ENCODE results near the gene LRMDA. TPM values are rescaled to one million over a fixed set of nuclear protein-coding genes. Genes with fewer than 3 reads are reported as not detected.
A peak's percentile ranks its signal among the peaks of the same experiment; 100 is the strongest.

Gene LRMDA
- total RNA-seq, 1 experiment from 2014 or later = 1.2 TPM

DNA sequence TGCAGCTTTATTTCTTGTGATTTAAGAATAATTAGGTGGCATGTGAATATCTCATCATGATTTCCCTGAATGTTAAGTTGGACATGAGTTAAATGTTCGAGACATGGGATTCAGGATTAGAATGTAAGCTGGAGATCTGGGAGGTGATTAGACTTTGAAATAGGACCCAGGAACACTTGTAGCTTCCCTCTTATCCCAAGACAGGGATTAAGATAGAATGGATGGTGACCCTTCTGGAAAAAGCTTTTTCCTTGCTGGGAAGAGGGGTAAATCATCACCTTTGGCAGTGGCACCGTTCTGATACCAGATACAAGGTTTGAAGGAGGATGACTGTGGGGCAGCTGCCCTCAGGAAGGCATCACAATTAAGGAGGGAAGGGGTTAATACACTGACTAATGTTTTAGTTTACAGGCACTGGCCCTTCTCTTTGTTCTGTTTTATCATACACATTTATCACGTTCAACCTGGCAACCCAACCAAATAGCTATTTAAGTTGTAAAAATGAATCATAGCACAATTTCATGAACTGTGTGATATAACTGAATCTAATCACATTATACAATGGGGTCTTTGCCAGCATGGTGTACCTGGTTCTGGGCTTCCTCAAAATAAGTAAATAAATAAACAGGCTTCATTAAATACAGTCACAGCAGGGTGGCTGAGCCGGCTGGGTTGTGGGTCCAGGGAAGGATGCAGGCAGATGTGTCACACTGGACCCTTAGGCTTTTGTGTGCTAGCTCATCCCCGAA, 212.7 kb downstream of the LRMDA start:
- Histone ChIP-seq H3K9ac (ENCODE audit: low read length) (no peak overlapping the region), H3K36me3 (ENCODE audit: low read depth, low read length) (no peaks in the 10 kb centered on the region), H3K4me1 (ENCODE audit: insufficient read depth, low read length) (no peaks in the 10 kb centered on the region), H3K27me3 (ENCODE audit: low read length) (peaks cover 52% of the 10 kb centered on the region), H3K4me3 (ENCODE audit: low read length) (no peak overlapping the region), H3F3A (ENCODE audit: low read length, unreplicated experiment) (no peaks in the 10 kb centered on the region), H2AFZ (ENCODE audit: low read length) (no peak overlapping the region), H4K20me1 (ENCODE audit: low read length) (no peaks in the 10 kb centered on the region), H3K9me2 (replicated peaks; ENCODE audit: low read length) (no peaks in the 10 kb centered on the region), H3K9me3 (ENCODE audit: low read length) (no peaks in the 10 kb centered on the region), H3K27ac (ENCODE audit: low read length) (no peak overlapping the region), H3K79me2 (ENCODE audit: low read length) (no peaks in the 10 kb centered on the region), H3K4me2 (ENCODE audit: low read length) (no peak overlapping the region)
- CTCF ChIA-PET = interaction anchor here (0.6 to 0.9 kb wide), 3 partner anchors 10 to 392 kb away, joined by 3 read pairs; no protein-coding TSS in a partner anchor
- peak; percentile 50 for ATAC-seq
- TF ChIP-seq CTCF (conservative IDR thresholded peaks at IDR 0.05; ENCODE audit: low read depth, low read length) (no peak), EZH2phosphoT487 (IDR thresholded peaks at IDR 0.05; ENCODE audit: borderline replicate concordance, low read length) (no peak), EZH2 (IDR thresholded peaks at IDR 0.05; ENCODE audit: low read length, unreplicated experiment) (no peak)
- BruUV-seq (replicated peaks) = no TSS peak
- intact Hi-C loops (cut with micrococcal nuclease) = no loop called here
- peak; percentile 58 for DNase-seq
- POLR2A ChIA-PET (ENCODE audit: unreplicated experiment) = interaction anchor here (0.7 kb wide), 1 partner anchor 249 kb away, joined by 7 read pairs; no protein-coding TSS in a partner anchor

DNA sequence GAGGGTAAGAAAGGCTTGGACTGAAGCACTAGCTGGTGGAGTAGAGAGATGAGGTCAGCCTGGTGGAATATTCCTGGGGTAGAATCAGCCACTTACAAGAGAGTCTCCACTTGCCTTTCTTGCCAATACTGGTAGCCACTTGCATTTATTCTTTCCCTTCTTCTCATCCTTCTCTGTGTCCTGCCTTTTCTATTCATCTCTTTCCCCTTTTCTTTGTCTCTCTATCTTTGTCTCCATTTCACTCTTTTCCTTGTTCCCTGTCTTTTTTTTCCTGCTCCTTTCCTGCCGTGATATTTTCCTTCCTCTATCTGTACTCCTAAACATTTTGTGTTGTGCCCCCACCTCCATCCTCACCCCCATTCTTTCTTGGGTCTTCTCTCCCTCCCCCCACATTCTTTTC, 214.3 kb downstream of the LRMDA start:
- Histone ChIP-seq H3K79me2 (ENCODE audit: low read length) (no peaks in the 10 kb centered on the region), H3K27me3 (ENCODE audit: low read length) (peaks cover 36% of the 10 kb centered on the region), H3K4me1 (ENCODE audit: insufficient read depth, low read length) (peaks cover 6% of the 10 kb centered on the region), H3F3A (ENCODE audit: low read length, unreplicated experiment) (no peaks in the 10 kb centered on the region), H3K9me3 (ENCODE audit: low read length) (no peaks in the 10 kb centered on the region), H3K9ac (ENCODE audit: low read length) (no peak overlapping the region), H4K20me1 (ENCODE audit: low read length) (no peaks in the 10 kb centered on the region), H2AFZ (ENCODE audit: low read length) (no peak overlapping the region), H3K27ac (ENCODE audit: low read length) (no peak overlapping the region), H3K4me2 (ENCODE audit: low read length) (no peak overlapping the region), H3K9me2 (replicated peaks; ENCODE audit: low read length) (no peaks in the 10 kb centered on the region), H3K36me3 (ENCODE audit: low read depth, low read length) (no peaks in the 10 kb centered on the region), H3K4me3 (ENCODE audit: low read length) (no peak overlapping the region)
- no peak for ATAC-seq
- no TSS peak for BruUV-seq (replicated peaks)
- intact Hi-C loops (cut with micrococcal nuclease) = no loop called here
- CTCF ChIA-PET = interaction anchor here (0.6 kb wide), 1 partner anchor 138 kb away, joined by 17 read pairs; no protein-coding TSS in a partner anchor
- no peak for DNase-seq
- POLR2A ChIA-PET (ENCODE audit: unreplicated experiment) = no interaction called here
- TF ChIP-seq CTCF (conservative IDR thresholded peaks at IDR 0.05; ENCODE audit: low read depth, low read length) = no peak
- TF ChIP-seq EZH2 (IDR thresholded peaks at IDR 0.05; ENCODE audit: low read length, unreplicated experiment) = no peak
- TF ChIP-seq EZH2phosphoT487 (IDR thresholded peaks at IDR 0.05; ENCODE audit: borderline replicate concordance, low read length) = no peak
